K562 (cell line): ENCODE measurements around the gene NARF. TPM values are rescaled to one million over a fixed set of nuclear protein-coding genes. Genes with fewer than 3 reads are reported as not detected.

Experiments
- ATAC-seq: fragments of 200-7000 bp; cut with Tn5 transposase; 3 replicates; pipeline ENCODE4 v1.9.1; 2020; ENCODE audit warnings: moderate library complexity
- BruUV-seq: library from RNA; stranded (reverse); fragments of 400-500 nt; replicated peaks from 2 replicates; lab custom pipeline; 2021; lab: Mats Ljungman, UMichigan
- CTCF ChIA-PET: fragments of 300-600 bp; formaldehyde crosslinking; extraction: SDS; loops from one replicate; lab custom pipeline; 2021; ENCODE audit warnings: low intra/inter-chr PET ratio; lab: Yijun Ruan, JAX
- POLR2A ChIA-PET: fragments of 300-600, 350-650 bp; sonication (Branson Sonifier 250); formaldehyde crosslinking; extraction: SDS; loops from one replicate; lab custom pipeline; 2021; ENCODE audit warnings: antibody characterized with exemption, inconsistent platforms; lab: Yijun Ruan, JAX
- DNase-seq, 4 experiments: peaks; one replicate each; pipeline versions ENCODE4 v3.0.0 to v3.0.0-alpha.2; 2011 to 2018; ENCODE audit warnings: low spot score in 3 of 4, mixed read lengths in 3 of 4; ENCODE audit errors: extremely low read depth in 1 of 4
- FAIRE-seq: peaks from 2 replicates; lab custom pipeline; 2011; peaks lifted over from hg19 to GRCh38; lab: Jason Lieb, UNC
- H2AFZ ChIP-seq: 2 replicates; pipeline ENCODE4 v1.6.0; 2011; ENCODE audit warnings: low read depth, low read length, control low read depth, inconsistent platforms
- H3K27ac ChIP-seq: fragments of 200-600 bp; 3 replicates; pipeline ENCODE4 v1.8.0; 2011; ENCODE audit warnings: low read depth, mild to moderate bottlenecking, control low read depth, inconsistent platforms, low read length, moderate library complexity, mixed read lengths; ENCODE audit errors: extremely low read depth
- H3K27me3 ChIP-seq, 2 experiments: fragments of 300-600 bp in 1 of 2; 2 replicates in 1 of 2; 3 replicates in 1 of 2; pipeline versions ENCODE4 v1.6.0 to v1.8.0; 2011; ENCODE audit warnings: inconsistent platforms in 2 of 2, low read length in 2 of 2, mild to moderate bottlenecking in 1 of 2, mixed read lengths in 1 of 2, moderate library complexity in 1 of 2; ENCODE audit not compliant: control insufficient read depth in 2 of 2, insufficient read depth in 2 of 2
- H3K36me3 ChIP-seq: fragments of 300-600 bp; 3 replicates; pipeline ENCODE4 v1.8.0; 2011; ENCODE audit warnings: mild to moderate bottlenecking, low read length, inconsistent platforms; ENCODE audit not compliant: control insufficient read depth, insufficient read depth
- H3K4me1 ChIP-seq, 2 experiments: fragments of 200-600 bp in 1 of 2; replicated peaks in 1 of 2; 2 replicates in 1 of 2; 3 replicates in 1 of 2; pipeline versions ENCODE4 v1.5.1 to v1.8.0; 2011; ENCODE audit warnings: inconsistent platforms in 2 of 2, low read length in 2 of 2, mild to moderate bottlenecking in 1 of 2, mixed read lengths in 1 of 2, moderate library complexity in 1 of 2; ENCODE audit not compliant: control insufficient read depth in 2 of 2, insufficient read depth in 2 of 2
- H3K4me2 ChIP-seq: 2 replicates; pipeline ENCODE4 v1.6.1; 2011; ENCODE audit warnings: low read length, control low read depth, inconsistent platforms, mixed read lengths; ENCODE audit not compliant: insufficient read depth
- H3K4me3 ChIP-seq: fragments of 200-600 bp; sonication (generic), shearing (Covaris generic); 2 replicates; pipeline ENCODE4 v1.5.1; 2016; ENCODE audit warnings: control low read depth, inconsistent platforms
- H3K79me2 ChIP-seq: fragments of 200-600 bp; 3 replicates; pipeline ENCODE4 v1.8.0; 2011; ENCODE audit warnings: low read length, inconsistent platforms; ENCODE audit not compliant: control insufficient read depth, insufficient read depth
- H3K9ac ChIP-seq, 2 experiments: 2 replicates each; pipeline versions ENCODE4 v1.6.0 to v1.6.1; 2011; ENCODE audit warnings: low read depth in 2 of 2, low read length in 2 of 2, control low read depth in 1 of 2, inconsistent platforms in 1 of 2, mild to moderate bottlenecking in 1 of 2, mixed read lengths in 1 of 2; ENCODE audit not compliant: insufficient read depth in 1 of 2
- H3K9me1 ChIP-seq: one replicate; pipeline ENCODE4 v1.6.0; 2011; ENCODE audit warnings: inconsistent platforms, mild to moderate bottlenecking, low read length, moderate library complexity; ENCODE audit not compliant: control insufficient read depth, insufficient read depth
- H3K9me3 ChIP-seq: replicated peaks from 2 replicates; pipeline ENCODE4 v1.5.1; 2011; ENCODE audit warnings: low read depth, low read length, inconsistent platforms; ENCODE audit not compliant: control insufficient read depth, insufficient read depth
- H4K20me1 ChIP-seq: replicated peaks from 2 replicates; pipeline ENCODE4 v1.6.1; 2011; ENCODE audit warnings: low read length, inconsistent platforms, mixed read lengths; ENCODE audit not compliant: control insufficient read depth, insufficient read depth
- EZH2 ChIP-seq: IDR thresholded peaks from 2 replicates; pipeline ENCODE4 v1.6.1; 2012; ENCODE audit warnings: low read depth, mild to moderate bottlenecking, inconsistent platforms, low read length, borderline replicate concordance
- POLR2G ChIP-seq: fragments of 200-400 bp; formaldehyde crosslinking; IDR thresholded peaks from 2 replicates; pipeline ENCODE4 v1.6.1; 2017; ENCODE audit warnings: low read depth, mild to moderate bottlenecking, antibody characterized with exemption, low read length, moderate library complexity
- WGBS: fragments of 100-300 bp; shearing (Covaris generic); methylation state at CpG from one replicate; pipeline ENCODE4 v1.1.6; 2016; ENCODE audit warnings: low coverage, mixed read lengths; ENCODE audit not compliant: insufficient coverage; ENCODE audit errors: missing lambda C conversion rate; 5-methylcytosine and 5-hydroxymethylcytosine counted together
- in situ Hi-C: fragments of 300-500 bp; cut with MboI; formaldehyde crosslinking; loops from 4 replicates; pipeline ENCODE4 v1.15.0; 2018; ENCODE audit warnings: inconsistent platforms, mixed read lengths
- intact Hi-C: fragments of 100-400 bp; cut with micrococcal nuclease; formaldehyde crosslinking; loops from 2 replicates; pipeline ENCODE4 v1.14.2; 2022
- polyA plus RNA-seq, 8 experiments: library from polyadenylated mRNA; depleted of rRNA in 4 of 8; stranded (reverse) in 5 of 8; unstranded in 3 of 8; fragments of >200 nt; fragmentation: Nextera tagmentation in 2 of 8; fragmentation: Illumina TruSeq in 1 of 8; extraction: Ambion mirVana in 2 of 8; extraction: Trizol in 1 of 8; gene quantifications; 2 replicates each; pipeline versions ENCODE4 v1.2.1 to v1.2.3, GENCODE V29; 2011 to 2014; ENCODE audit warnings: inconsistent platforms in 1 of 8, missing spikeins in 1 of 8
- total RNA-seq, 7 experiments: library from RNA; depleted of rRNA in 6 of 7; stranded (reverse); fragments of >200 nt in 6 of 7; fragmentation: Illumina TruSeq in 2 of 7; extraction: Trizol in 2 of 7; gene quantifications; 2 replicates each; pipeline versions ENCODE4 v1.2.1 to v1.2.3, GENCODE V29; 2011 to 2021; ENCODE audit warnings: low replicate concordance in 1 of 7
- TF ChIP-seq, protein P1 (sequence below): IDR thresholded peaks from 2 replicates; pipeline ENCODE4 v1.6.1; 2012; ENCODE audit warnings: low read depth, low read length, improper control_type of control experiment, borderline replicate concordance

Gene NARF
- total and polyA plus RNA-seq, 9 of the 15 experiments (the other 6 are each of a cell fraction or from before 2014, with no cell fraction given): 60.4 to 423 (median 132) TPM

DNA sequence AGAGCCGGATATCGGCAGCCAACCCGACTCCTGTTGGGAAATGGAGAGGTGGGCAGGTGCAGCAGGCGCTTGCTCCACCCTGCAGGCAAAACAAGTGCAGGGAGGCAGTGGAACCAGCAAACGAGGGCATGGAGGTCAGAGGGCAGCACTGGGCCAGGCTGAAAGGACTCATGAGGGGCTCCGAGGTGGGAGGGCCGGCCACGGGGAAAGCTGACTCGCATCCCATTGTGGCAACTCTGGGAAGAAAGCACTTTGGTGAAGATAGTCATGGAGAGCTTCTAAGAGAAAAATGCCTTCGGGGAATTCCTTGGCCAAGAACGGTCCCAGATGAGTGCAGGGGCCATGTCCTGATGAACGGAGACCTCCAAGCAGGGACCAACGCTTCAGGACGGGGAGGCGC is 12.4 kb upstream of the NARF start:
- H3K4me1 ChIP-seq: peaks cover 5 to 57% of the 10 kb centered on the region in 2 experiments
- H3K4me3 ChIP-seq: no peak overlapping the region
- no peaks in the 10 kb centered on the region for H4K20me1 ChIP-seq
- TF ChIP-seq EZH2 (no peak), POLR2G (0 out of 2 replicates have a peak, but pooled peaks have one; percentile 25)
- H3K9me1 ChIP-seq: no peaks in the 10 kb centered on the region
- H2AFZ ChIP-seq: no peak overlapping the region
- DNase-seq: no peak
- ChIA-PET CTCF (no interaction called here), POLR2A (interaction anchor here (0.6 to 1.3 kb wide), 4 partner anchors 13 to 231 kb away, joined by 3 to 4 read pairs (median 3); partner anchors contain the start of gene FOXK2)
- FAIRE-seq: no peak
- H3K36me3 ChIP-seq: peaks cover 34% of the 10 kb centered on the region; the same call in 2 of the 3 replicates
- H3K27ac ChIP-seq: no peak overlapping the region
- H3K4me2 ChIP-seq: no peak overlapping the region
- H3K27me3 ChIP-seq: no peaks in the 10 kb centered on the region
- intact Hi-C loops: no loop called here
- peak overlapping the region in 1 of 2 experiments; percentile 78; a peak in 2 of 4 replicates for H3K9ac ChIP-seq
- in situ Hi-C loops: no loop called here
- no TSS peak for BruUV-seq
- 85% methylated on average over 10 of the region's 15 CpGs for WGBS
- H3K79me2 ChIP-seq: peaks cover 23% of the 10 kb centered on the region
- no peak for ATAC-seq
- no peaks in the 10 kb centered on the region for H3K9me3 ChIP-seq

DNA sequence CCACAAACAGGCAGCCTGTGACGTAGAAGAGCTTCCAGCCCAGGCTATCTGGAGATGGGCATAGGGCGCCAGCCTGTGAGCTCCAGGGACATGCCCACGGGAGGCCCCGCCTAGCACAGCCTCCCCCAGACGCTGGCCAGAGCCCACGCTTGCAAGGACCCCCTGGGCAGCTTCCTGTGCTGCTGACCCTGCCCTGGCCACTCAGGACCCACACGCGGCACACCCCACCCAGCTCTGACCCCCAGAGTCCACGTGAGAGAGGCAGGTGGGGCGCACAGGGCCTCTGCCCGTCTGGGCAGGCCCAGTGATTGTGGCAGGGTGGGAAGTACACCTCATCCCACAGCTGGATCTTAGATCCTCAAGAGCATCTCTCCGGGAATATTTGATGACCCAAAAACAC is 11.9 kb upstream of the NARF start:
- in situ Hi-C loops (no loop called here), intact Hi-C loops (no loop called here)
- H2AFZ ChIP-seq: no peak overlapping the region
- peaks cover 33% of the 10 kb centered on the region; the same call in 2 of the 3 replicates for H3K36me3 ChIP-seq
- no peaks in the 10 kb centered on the region for H3K27me3 ChIP-seq
- H3K79me2 ChIP-seq: peaks cover 27% of the 10 kb centered on the region
- ATAC-seq (no peak), DNase-seq (no peak), FAIRE-seq (no peak)
- no TSS peak for BruUV-seq
- no peak overlapping the region for H3K4me3 ChIP-seq
- peak overlapping the region in 1 of 2 experiments; percentile 78; a peak in 2 of 4 replicates for H3K9ac ChIP-seq
- H3K4me1 ChIP-seq: peaks cover 10 to 57% of the 10 kb centered on the region in 2 experiments
- no peak overlapping the region for H3K27ac ChIP-seq
- H4K20me1 ChIP-seq: no peaks in the 10 kb centered on the region
- no peaks in the 10 kb centered on the region for H3K9me1 ChIP-seq
- no peaks in the 10 kb centered on the region for H3K9me3 ChIP-seq
- TF ChIP-seq POLR2G: 0 out of 2 replicates have a peak, but pooled peaks have one; percentile 22
- TF ChIP-seq, protein P1, sequence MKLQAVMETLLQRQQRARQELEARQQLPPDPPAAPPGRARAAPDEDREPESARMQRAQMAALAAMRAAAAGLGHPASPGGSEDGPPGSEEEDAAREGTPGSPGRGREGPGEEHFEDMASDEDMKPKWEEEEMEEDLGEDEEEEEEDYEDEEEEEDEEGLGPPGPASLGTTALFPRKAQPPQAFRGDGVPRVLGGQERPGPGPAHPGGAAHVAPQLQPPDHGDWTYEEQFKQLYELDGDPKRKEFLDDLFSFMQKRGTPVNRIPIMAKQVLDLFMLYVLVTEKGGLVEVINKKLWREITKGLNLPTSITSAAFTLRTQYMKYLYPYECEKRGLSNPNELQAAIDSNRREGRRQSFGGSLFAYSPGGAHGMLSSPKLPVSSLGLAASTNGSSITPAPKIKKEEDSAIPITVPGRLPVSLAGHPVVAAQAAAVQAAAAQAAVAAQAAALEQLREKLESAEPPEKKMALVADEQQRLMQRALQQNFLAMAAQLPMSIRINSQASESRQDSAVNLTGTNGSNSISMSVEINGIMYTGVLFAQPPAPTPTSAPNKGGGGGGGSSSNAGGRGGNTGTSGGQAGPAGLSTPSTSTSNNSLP: no peak
- 90% methylated on average over 11 of the region's 12 CpGs for WGBS
- POLR2A ChIA-PET: interaction anchor here (0.6 to 1.3 kb wide), 3 partner anchors 13 to 86 kb away, joined by 3 read pairs; partner anchors contain the start of gene FOXK2
- CTCF ChIA-PET: no interaction called here
- no peak overlapping the region for H3K4me2 ChIP-seq
